Lower leg skin (tissue), 4 donors: ENCODE results near the gene GRIK2. TPM values are rescaled to one million over a fixed set of nuclear protein-coding genes. Genes with fewer than 3 reads are reported as not detected.

Experiments
- DNase-seq, 2 donors: peaks; one replicate each; pipeline ENCODE4 v3.0.0-alpha.2; 2019; ENCODE audit warnings: low spot score in 2 of 2
- H3K4me3 ChIP-seq: fragments of 200-600 bp; sonication (generic); 2 replicates; pipeline ENCODE4 v1.5.1; 2017; ENCODE audit warnings: mild to moderate bottlenecking, low read depth; ENCODE audit not compliant: poor library complexity, severe bottlenecking
- POLR2A ChIP-seq, 2 donors: fragments of 450-650 bp; IDR thresholded peaks; one replicate each; pipeline ENCODE4 v1.6.1; 2016 to 2017; ENCODE audit warnings: antibody characterized with exemption in 2 of 2, mild to moderate bottlenecking in 1 of 2, moderate library complexity in 1 of 2
- WGBS, 2 donors: methylation state at CpG; one replicate each; pipeline ENCODE4 v1.1.5; 2018; 5-methylcytosine and 5-hydroxymethylcytosine counted together
- intact Hi-C: fragments of 100-400 bp; cut with DNase I; formaldehyde crosslinking; loops from one replicate; pipeline ENCODE4 v1.15.0; 2023; ENCODE audit warnings: low total_unique reads
- total RNA-seq, 4 donors: library from RNA; depleted of rRNA; stranded (reverse); fragments of >200 nt; gene quantifications; one replicate each; pipeline ENCODE4 v1.1.0, GENCODE V29; 2016
- TF ChIP-seq, protein P1 (sequence below), 3 donors: fragments of 450-650 bp; IDR thresholded peaks; one replicate each; pipeline ENCODE4 v1.5.1; 2016; ENCODE audit warnings: antibody characterized with exemption in 3 of 3, mild to moderate bottlenecking in 3 of 3, moderate library complexity in 2 of 3

GRIK2 gene
- total RNA-seq, 4 donors from 2014 or later, result 0.04 to 2.0 (median 0.60) TPM

DNA sequence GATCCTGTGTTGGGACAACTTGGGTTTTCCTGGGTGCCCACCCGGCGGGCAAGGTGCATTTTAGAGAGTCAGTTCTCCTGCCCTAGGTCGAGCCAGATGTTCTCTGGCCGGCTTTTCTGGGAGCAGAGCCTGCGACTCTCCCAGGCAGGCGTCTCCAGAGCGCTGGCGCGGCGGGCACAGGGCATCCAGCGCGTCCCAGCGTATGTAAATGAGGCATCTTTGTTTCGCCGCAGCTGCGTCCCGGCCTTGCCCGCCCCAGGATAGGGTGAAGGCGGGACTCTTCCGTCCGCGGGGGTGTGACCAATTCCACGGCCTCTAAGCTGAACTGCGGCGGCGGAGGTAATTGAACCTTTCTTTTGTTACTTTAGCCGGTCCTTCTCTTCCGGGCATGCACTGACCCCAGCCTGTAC lies 9.1 kb downstream of the GRIK2 start:
- TF ChIP-seq POLR2A (IDR thresholded peaks at IDR 0.05), result no peak
- TF ChIP-seq, protein P1, sequence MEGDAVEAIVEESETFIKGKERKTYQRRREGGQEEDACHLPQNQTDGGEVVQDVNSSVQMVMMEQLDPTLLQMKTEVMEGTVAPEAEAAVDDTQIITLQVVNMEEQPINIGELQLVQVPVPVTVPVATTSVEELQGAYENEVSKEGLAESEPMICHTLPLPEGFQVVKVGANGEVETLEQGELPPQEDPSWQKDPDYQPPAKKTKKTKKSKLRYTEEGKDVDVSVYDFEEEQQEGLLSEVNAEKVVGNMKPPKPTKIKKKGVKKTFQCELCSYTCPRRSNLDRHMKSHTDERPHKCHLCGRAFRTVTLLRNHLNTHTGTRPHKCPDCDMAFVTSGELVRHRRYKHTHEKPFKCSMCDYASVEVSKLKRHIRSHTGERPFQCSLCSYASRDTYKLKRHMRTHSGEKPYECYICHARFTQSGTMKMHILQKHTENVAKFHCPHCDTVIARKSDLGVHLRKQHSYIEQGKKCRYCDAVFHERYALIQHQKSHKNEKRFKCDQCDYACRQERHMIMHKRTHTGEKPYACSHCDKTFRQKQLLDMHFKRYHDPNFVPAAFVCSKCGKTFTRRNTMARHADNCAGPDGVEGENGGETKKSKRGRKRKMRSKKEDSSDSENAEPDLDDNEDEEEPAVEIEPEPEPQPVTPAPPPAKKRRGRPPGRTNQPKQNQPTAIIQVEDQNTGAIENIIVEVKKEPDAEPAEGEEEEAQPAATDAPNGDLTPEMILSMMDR (IDR thresholded peaks at IDR 0.05), result no peak
- H3K4me3 ChIP-seq, result no peak overlapping the region
- 4 to 15% methylated on average over 2 to 24 of the region's 28 CpGs for WGBS, 2 donors
- no peak for DNase-seq
- intact Hi-C loops, result no loop called here

DNA sequence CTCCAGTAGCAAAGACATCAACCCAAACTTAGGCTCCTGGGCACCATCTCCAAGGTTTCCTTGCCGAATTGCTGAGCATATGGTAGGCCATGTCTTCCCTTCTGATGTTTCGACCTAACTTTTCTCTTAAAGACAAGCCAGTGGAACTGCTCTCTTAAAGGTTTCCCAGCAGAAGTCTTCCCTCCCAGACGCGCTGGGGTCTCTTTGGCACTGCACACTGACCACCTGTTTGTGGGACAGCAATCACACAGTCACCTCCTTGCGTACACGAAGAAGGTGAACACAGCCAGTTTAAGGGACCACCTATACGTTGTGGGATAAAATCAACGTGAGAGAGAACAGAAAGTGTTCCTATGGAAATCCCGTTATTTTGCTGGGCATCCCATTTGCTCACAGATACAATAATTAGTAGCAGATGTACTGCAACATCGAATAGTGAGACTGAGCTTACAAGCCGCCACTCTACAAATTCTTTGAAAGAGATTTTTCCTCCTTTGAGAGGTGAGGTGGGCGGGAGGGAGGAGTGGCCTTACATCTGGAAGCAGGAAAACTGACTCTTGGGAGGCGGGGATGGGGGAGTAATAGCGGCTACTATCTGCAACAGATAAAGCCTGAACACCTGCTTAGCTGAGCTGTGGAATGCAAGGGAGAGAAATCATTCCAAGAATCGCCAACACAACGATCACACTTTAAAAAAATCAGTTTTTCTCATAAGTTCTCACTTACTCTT lies 9.9 kb downstream of the GRIK2 start:
- TF ChIP-seq POLR2A (IDR thresholded peaks at IDR 0.05), result no peak
- TF ChIP-seq, protein P1 (IDR thresholded peaks at IDR 0.05), result no peak
- WGBS, 2 donors, result 53 to 58% methylated on average over 16 of the region's 16 CpGs
- no peak overlapping the region for H3K4me3 ChIP-seq
- intact Hi-C loops, result no loop called here
- no peak for DNase-seq

DNA sequence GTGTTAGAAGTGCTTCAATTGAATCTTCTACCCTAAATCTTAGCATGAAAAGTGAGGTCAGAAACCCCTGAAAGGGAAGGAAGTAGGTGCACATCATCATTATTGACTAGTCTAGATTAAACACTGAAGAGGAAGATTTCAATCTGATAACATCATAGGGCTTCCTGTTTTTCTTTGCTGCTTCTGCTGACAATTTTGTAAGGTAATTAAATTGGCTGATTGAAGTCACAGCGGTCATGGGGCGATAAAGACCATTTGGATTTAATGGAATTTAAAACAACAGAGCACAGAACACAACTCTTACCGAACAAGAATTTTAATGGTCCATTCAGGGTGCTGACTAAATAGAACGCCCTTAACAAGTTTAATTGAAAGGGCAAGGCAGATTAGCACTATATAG lies 11.3 kb downstream of the GRIK2 start:
- TF ChIP-seq, protein P1 (IDR thresholded peaks at IDR 0.05), result no peak
- TF ChIP-seq POLR2A (IDR thresholded peaks at IDR 0.05), result no peak
- WGBS, 2 donors, result 72 to 78% methylated on average over 4 of the region's 4 CpGs
- intact Hi-C loops, result no loop called here

DNA sequence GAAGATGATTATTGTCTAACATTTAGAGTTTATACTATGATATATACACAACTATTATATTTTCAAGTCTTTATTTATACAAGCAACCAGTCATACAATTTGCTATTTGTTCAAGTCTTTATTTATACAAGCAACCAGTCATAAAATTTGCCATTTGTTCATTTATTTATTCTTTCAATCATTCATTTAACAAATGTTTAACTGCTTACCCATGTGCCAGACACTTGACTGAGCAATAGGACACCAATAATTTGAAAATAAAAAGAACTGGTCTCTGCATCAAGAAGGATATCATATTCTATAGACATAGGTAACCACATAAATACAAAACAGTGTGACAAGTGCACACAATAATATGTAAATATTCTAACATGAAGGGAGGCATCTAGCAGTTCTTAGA lies 20.3 kb downstream of the GRIK2 start:
- no peak for DNase-seq
- no peak overlapping the region for H3K4me3 ChIP-seq
- TF ChIP-seq POLR2A (IDR thresholded peaks at IDR 0.05), result no peak
- TF ChIP-seq, protein P1 (IDR thresholded peaks at IDR 0.05), result no peak
- intact Hi-C loops, result loop anchor here (5.0 kb wide), 1 partner anchor 101 kb away; no protein-coding TSS in a partner anchor

More for the DNA sequence above, 11.3 kb downstream of the GRIK2 start:
- no peak for DNase-seq
- H3K4me3 ChIP-seq, result no peak overlapping the region

DNA sequence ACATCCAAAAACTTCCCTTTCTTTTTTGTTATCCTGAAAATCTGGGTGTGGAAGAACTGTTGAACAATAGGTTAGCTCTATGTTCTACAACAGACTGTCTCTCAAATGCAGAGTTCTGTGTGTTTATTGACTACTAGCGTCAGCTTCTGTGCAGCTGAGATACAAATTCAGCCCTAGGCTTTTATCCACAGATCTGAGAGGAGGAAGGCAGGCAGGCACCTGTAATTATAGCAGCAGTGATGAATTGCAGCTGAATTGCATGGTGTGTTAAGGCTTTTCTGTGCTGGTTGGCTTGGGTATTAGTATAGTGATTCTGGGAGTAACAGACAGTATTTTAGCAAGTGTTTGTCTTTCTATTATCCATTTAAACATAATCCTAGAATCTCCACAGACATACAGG lies 24.4 kb downstream of the GRIK2 start:
- WGBS, 2 donors, result 65 to 69% methylated on average over 1 of the region's 1 CpG
- intact Hi-C loops, result no loop called here
- TF ChIP-seq POLR2A (IDR thresholded peaks at IDR 0.05), result no peak
- TF ChIP-seq, protein P1 (IDR thresholded peaks at IDR 0.05), result no peak
- no peak for DNase-seq
- no peak overlapping the region for H3K4me3 ChIP-seq

- TF ChIP-seq POLR2A (IDR thresholded peaks at IDR 0.05), result no peak
- TF ChIP-seq, protein P1 (IDR thresholded peaks at IDR 0.05), result no peak
- WGBS, 2 donors, result 75 to 83% methylated on average over 1 of the region's 1 CpG
- DNase-seq, result no peak
- no peak overlapping the region for H3K4me3 ChIP-seq
- intact Hi-C loops, result no loop called here
These were observed 28.7 kb downstream of the GRIK2 start for GRCh38 chr6:101422251-101422650.
